Fibroblast of lung (primary cell): ENCODE results near the gene HDLBP. TPM values are rescaled to one million over a fixed set of nuclear protein-coding genes. Genes with fewer than 3 reads are reported as not detected.

Experiments used
- DNase-seq, 2 donors: peaks; one replicate each; pipeline versions ENCODE4 v3.0.0 to v3.0.0-alpha.2; 2010; ENCODE audit warnings: low read depth in 2 of 2
- H2AFZ ChIP-seq: 2 replicates; pipeline ENCODE4 v1.5.1; 2012; ENCODE audit warnings: low read length, control low read depth, inconsistent platforms
- H3K27ac ChIP-seq: 2 replicates; pipeline ENCODE4 v1.5.1; 2011; ENCODE audit warnings: low read length, control low read depth; ENCODE audit not compliant: insufficient read depth
- H3K27me3 ChIP-seq: 2 replicates; pipeline ENCODE4 v1.5.1; 2011; ENCODE audit warnings: mild to moderate bottlenecking, low read length; ENCODE audit not compliant: control insufficient read depth, insufficient read depth
- H3K36me3 ChIP-seq: 2 replicates; pipeline ENCODE4 v1.5.1; 2011; ENCODE audit warnings: low read length; ENCODE audit not compliant: control insufficient read depth, insufficient read depth
- H3K4me1 ChIP-seq: 2 replicates; pipeline ENCODE4 v1.5.1; 2011; ENCODE audit warnings: low read length; ENCODE audit not compliant: control insufficient read depth, insufficient read depth; ENCODE audit errors: extremely low read depth
- H3K4me2 ChIP-seq: 2 replicates; pipeline ENCODE4 v1.5.1; 2011; ENCODE audit warnings: low read length, control low read depth; ENCODE audit not compliant: insufficient read depth; ENCODE audit errors: extremely low read depth
- H3K4me3 ChIP-seq, 4 experiments: fragments of 200-600 bp in 1 of 4; sonication (generic) in 1 of 4; replicated peaks in 1 of 4; 2 replicates each; pipeline ENCODE4 v1.5.1; 2011 to 2016; ENCODE audit warnings: low read length in 4 of 4, low read depth in 3 of 4, mild to moderate bottlenecking in 3 of 4, control low read depth in 2 of 4, inconsistent platforms in 1 of 4, mixed read lengths in 1 of 4; ENCODE audit not compliant: insufficient read depth in 1 of 4; ENCODE audit errors: control extremely low read depth in 1 of 4
- H3K79me2 ChIP-seq: 2 replicates; pipeline ENCODE4 v1.5.1; 2012; ENCODE audit warnings: mild to moderate bottlenecking, low read length, inconsistent platforms; ENCODE audit not compliant: control insufficient read depth, insufficient read depth
- H3K9ac ChIP-seq: 2 replicates; pipeline ENCODE4 v1.5.1; 2011; ENCODE audit warnings: mild to moderate bottlenecking, low read length, control low read depth; ENCODE audit not compliant: insufficient read depth
- H3K9me3 ChIP-seq: 2 replicates; pipeline ENCODE4 v1.5.1; 2012; ENCODE audit warnings: low read depth, low read length; ENCODE audit not compliant: control insufficient read depth, insufficient read depth
- H4K20me1 ChIP-seq: 2 replicates; pipeline ENCODE4 v1.5.1; 2011; ENCODE audit warnings: low read length; ENCODE audit not compliant: control insufficient read depth, insufficient read depth; ENCODE audit errors: extremely low read depth
- CTCF ChIP-seq, 2 donors: IDR thresholded peaks in 1 of 2; conservative IDR thresholded peaks in 1 of 2; 1 replicate in 1 of 2; 2 replicates in 1 of 2; pipeline ENCODE4 v1.5.1; 2011 to 2012; ENCODE audit warnings: low read length in 2 of 2, control low read depth in 1 of 2, inconsistent platforms in 1 of 2, low read depth in 1 of 2, mild to moderate bottlenecking in 1 of 2
- EZH2 ChIP-seq: IDR thresholded peaks from 2 replicates; pipeline ENCODE4 v1.5.1; 2012; ENCODE audit warnings: low read length, control low read depth, mild to moderate bottlenecking; ENCODE audit errors: missing control alignments
- polyA plus RNA-seq, 2 donors: library from polyadenylated mRNA; depleted of rRNA in 1 of 2; stranded (reverse) in 1 of 2; unstranded in 1 of 2; fragments of >200 nt; gene quantifications; 2 replicates each; pipeline ENCODE4 v1.2.1, GENCODE V29; 2011 to 2012; ENCODE audit warnings: missing spikeins in 1 of 2
- total RNA-seq: library from RNA; depleted of rRNA; stranded (reverse); fragments of >200 nt; gene quantifications from 2 replicates; pipeline ENCODE4 v1.2.1, GENCODE V29; 2014

The HDLBP gene
- total and polyA plus RNA-seq, 2 donors (not counting 1 experiment from before 2014, with no cell fraction given): 626 to 1,354 TPM

- peaks cover 73% of the 10 kb centered on the region for H3K79me2 ChIP-seq
- H3K9me3 ChIP-seq: no peaks in the 10 kb centered on the region
- H2AFZ ChIP-seq: no peak overlapping the region
- TF ChIP-seq EZH2 (no peak), CTCF (conservative IDR thresholded peaks at IDR 0.05 in 1 of 2, IDR thresholded peaks at IDR 0.05 in 1 of 2; ENCODE audit: low read depth in 1 of 2, low read length in 2 of 2) (no peak)
- H3K27me3 ChIP-seq: no peaks in the 10 kb centered on the region
- peaks cover 5% of the 10 kb centered on the region for H4K20me1 ChIP-seq
- peaks cover 43% of the 10 kb centered on the region for H3K36me3 ChIP-seq
- H3K9ac ChIP-seq: no peak overlapping the region
- H3K27ac ChIP-seq: no peak overlapping the region
- DNase-seq: no peak
- no peak overlapping the region for H3K4me2 ChIP-seq
- peaks cover 6% of the 10 kb centered on the region for H3K4me1 ChIP-seq
- no peak overlapping the region for H3K4me3 ChIP-seq
Measured at GRCh38 chr2:241263061-241263460, 52.4 kb downstream of the HDLBP start.

- H2AFZ ChIP-seq: no peak overlapping the region
- no peak for DNase-seq
- H3K79me2 ChIP-seq: peaks cover 68% of the 10 kb centered on the region
Measured at GRCh38 chr2:241261628-241262027, 53.8 kb downstream of the HDLBP start.

GRCh38 chr2:241260911-241261310, 54.6 kb downstream of the HDLBP start:
- Histone ChIP-seq H4K20me1 (no peaks in the 10 kb centered on the region), H3K4me2 (no peak overlapping the region), H3K4me3 (no peak overlapping the region), H3K9ac (no peak overlapping the region), H3K36me3 (peaks cover 36% of the 10 kb centered on the region), H2AFZ (no peak overlapping the region), H3K79me2 (peaks cover 67% of the 10 kb centered on the region), H3K9me3 (no peaks in the 10 kb centered on the region), H3K27me3 (no peaks in the 10 kb centered on the region), H3K27ac (no peak overlapping the region), H3K4me1 (peaks cover 6% of the 10 kb centered on the region)
- no peak for DNase-seq
- TF ChIP-seq EZH2 (no peak), CTCF (conservative IDR thresholded peaks at IDR 0.05 in 1 of 2, IDR thresholded peaks at IDR 0.05 in 1 of 2; ENCODE audit: low read depth in 1 of 2, low read length in 2 of 2) (no peak)

More at GRCh38 chr2:241261628-241262027, 53.8 kb downstream of the HDLBP start:
- H3K9me3 ChIP-seq: no peaks in the 10 kb centered on the region
- no peak for TF ChIP-seq EZH2
- H3K4me2 ChIP-seq: no peak overlapping the region
- no peaks in the 10 kb centered on the region for H3K27me3 ChIP-seq
- peaks cover 6% of the 10 kb centered on the region for H3K4me1 ChIP-seq
- no peaks in the 10 kb centered on the region for H4K20me1 ChIP-seq
- H3K4me3 ChIP-seq: no peak overlapping the region
- H3K27ac ChIP-seq: no peak overlapping the region
- H3K9ac ChIP-seq: no peak overlapping the region
- peaks cover 33% of the 10 kb centered on the region for H3K36me3 ChIP-seq
